Subcutaneous adipose tissue (tissue), 4 donors: ENCODE data around the gene CCNJ. TPM values are rescaled to one million over a fixed set of nuclear protein-coding genes. Genes with fewer than 3 reads are reported as not detected.

Experiments used
- CTCF ChIP-seq: fragments of 450-650 bp; IDR thresholded peaks from one replicate; pipeline ENCODE4 v1.5.1; 2016; ENCODE audit warnings: low read depth, mild to moderate bottlenecking, control low read depth, antibody characterized with exemption, moderate library complexity
- total RNA-seq, 4 donors: library from RNA; depleted of rRNA; stranded (reverse); fragments of >200 nt; gene quantifications; one replicate each; pipeline ENCODE4 v1.1.0, GENCODE V29; 2016

The CCNJ gene
- total RNA-seq, 4 donors from 2014 or later = 2.6 to 5.6 (median 4.8) TPM

DNA sequence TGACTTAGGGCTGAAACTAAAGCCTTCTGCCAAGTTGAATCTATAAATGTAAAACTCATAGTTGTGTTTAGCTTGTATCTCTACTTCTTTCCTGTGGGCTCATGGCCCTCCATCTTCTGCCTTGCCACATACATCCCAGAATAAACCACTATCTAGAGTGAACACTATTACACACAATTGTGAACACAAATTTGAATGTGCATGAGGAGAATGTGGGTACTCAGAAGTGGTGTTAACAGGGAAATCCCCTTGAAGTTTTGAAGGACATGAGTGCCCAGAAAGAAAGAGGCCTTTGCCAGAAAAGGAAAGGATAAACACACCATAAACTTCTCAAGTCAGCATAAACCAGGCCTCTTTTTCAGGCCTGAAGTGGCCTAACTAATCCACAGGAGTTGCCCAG, 20.2 kb upstream of the CCNJ start:
- TF ChIP-seq CTCF = no peak

GRCh38 chr10:96025566-96025965, 17.8 kb upstream of the CCNJ start:
- no peak for TF ChIP-seq CTCF

- TF ChIP-seq CTCF = no peak
These were observed 8.8 kb upstream of the CCNJ start for GRCh38 chr10:96034625-96035024.

DNA sequence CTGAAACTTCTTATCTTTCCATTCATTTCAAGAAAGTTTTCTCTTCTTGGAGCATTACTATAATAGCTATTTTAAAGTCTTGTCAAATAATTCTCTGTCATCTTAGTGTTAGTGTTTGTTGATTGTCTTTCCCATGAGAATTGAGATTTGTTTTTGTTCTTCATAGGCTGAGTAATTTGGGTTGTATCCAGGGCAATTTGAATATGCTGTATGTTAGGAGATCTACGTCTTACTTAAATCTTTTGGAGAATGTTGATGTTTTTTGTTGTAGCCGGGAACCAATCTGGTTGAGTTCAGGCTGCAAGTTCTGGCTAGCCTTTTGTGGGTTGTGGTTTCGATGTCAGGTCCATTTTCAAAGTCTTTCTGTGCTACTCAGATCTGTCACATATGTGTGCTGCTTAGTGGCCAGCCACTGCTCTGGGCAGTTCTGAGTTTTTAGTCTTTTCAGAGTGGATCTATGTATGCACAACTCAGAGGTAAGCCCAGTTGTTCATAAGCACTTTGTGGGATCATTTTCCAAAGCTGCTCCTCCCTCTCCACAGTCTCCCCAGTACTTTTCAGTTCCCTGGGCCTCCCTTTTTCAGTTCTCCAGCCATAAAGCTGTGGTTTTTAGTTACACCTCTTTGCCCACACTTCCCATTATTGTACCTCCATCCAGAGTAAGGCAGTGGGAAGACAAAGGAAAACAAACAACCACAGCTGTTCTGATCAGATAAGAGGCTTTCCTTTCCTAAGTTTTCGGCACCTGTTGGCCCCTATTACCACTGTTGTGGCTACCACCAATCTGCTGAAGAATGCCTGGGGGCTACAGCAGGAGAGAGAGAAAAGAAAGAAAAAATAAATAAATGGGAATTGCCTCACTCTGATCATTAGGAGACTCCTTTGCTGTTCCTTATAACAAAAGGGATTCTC, 4.7 kb upstream of the CCNJ start:
- TF ChIP-seq CTCF = no peak

GRCh38 chr10:96041146-96041545, 2.2 kb upstream of the CCNJ start:
- TF ChIP-seq CTCF = no peak

GRCh38 chr10:96043893-96044715, 721 bp downstream of the CCNJ start:
- TF ChIP-seq CTCF = no peak

DNA sequence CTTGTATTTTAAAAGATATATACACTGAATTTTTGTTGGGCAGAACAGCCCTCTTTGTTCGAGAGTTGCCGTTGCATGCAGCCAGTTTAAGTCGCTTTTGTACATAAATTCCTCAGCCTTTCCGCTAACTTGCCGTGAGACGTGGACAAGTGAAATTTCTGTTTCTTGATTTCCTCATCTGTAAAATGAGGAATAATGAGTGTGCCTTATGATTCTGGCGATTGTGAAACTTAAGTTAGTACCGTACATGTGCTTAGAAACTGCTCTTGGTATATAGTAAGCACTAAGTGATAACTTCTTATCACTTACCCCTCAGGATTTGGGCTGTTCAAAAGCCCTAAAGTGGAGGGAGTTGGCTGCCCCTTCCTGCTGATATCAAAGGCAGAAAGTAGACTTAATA, 1.4 kb downstream of the CCNJ start:
- TF ChIP-seq CTCF = no peak
